Uterus (tissue), 4 donors: ENCODE measurements around the gene SEL1L3. TPM values are rescaled to one million over a fixed set of nuclear protein-coding genes. Genes with fewer than 3 reads are reported as not detected.

Experiments used
- DNase-seq, 2 donors: peaks; one replicate each; pipeline ENCODE4 v3.0.0-alpha.2; 2019 to 2020
- H3K27ac ChIP-seq, 2 donors: fragments of 200-600 bp; sonication (generic); 1 replicate in 1 of 2; 2 replicates in 1 of 2; pipeline ENCODE4 v1.5.1; 2016 to 2018
- H3K27me3 ChIP-seq, 2 donors: fragments of 200-600 bp; sonication (generic); one replicate each; pipeline ENCODE4 v1.5.1; 2018 to 2019; ENCODE audit warnings: control low read depth in 1 of 2
- H3K36me3 ChIP-seq, 2 donors: fragments of 200-600 bp; sonication (generic); one replicate each; pipeline ENCODE4 v1.5.1; 2019; ENCODE audit warnings: control low read depth in 1 of 2
- H3K4me1 ChIP-seq, 2 donors: fragments of 200-600 bp; sonication (generic); one replicate each; pipeline ENCODE4 v1.5.1; 2018 to 2019; ENCODE audit warnings: control low read depth in 1 of 2
- H3K4me3 ChIP-seq, 2 donors: fragments of 200-600 bp; sonication (generic); 1 replicate in 1 of 2; 2 replicates in 1 of 2; pipeline ENCODE4 v1.5.1; 2018 to 2019; ENCODE audit warnings: mild to moderate bottlenecking in 1 of 2
- H3K9me3 ChIP-seq, 2 donors: fragments of 200-600 bp; sonication (generic); one replicate each; pipeline ENCODE4 v1.5.1; 2019; ENCODE audit warnings: control low read depth in 1 of 2
- CTCF ChIP-seq, 4 experiments: fragments of 200-600 bp in 2 of 4; fragments of 450-650 bp in 2 of 4; sonication (generic) in 2 of 4; IDR thresholded peaks; one replicate each; pipeline ENCODE4 v1.5.1; 2016 to 2019; ENCODE audit warnings: antibody characterized with exemption in 4 of 4, mild to moderate bottlenecking in 2 of 4, moderate library complexity in 1 of 4
- POLR2A ChIP-seq, 2 donors: fragments of 450-650 bp; IDR thresholded peaks; one replicate each; pipeline ENCODE4 v1.6.1; 2016; ENCODE audit warnings: antibody characterized with exemption in 2 of 2, mild to moderate bottlenecking in 1 of 2, moderate library complexity in 1 of 2
- intact Hi-C: fragments of 100-400 bp; cut with DNase I; formaldehyde crosslinking; loops from one replicate; pipeline ENCODE4 v1.15.1; 2023; ENCODE audit warnings: low total_unique reads
- total RNA-seq, 4 donors: library from RNA; depleted of rRNA in 3 of 4; stranded (reverse); fragments of >200 nt in 3 of 4; gene quantifications; one replicate each; pipeline versions ENCODE4 v1.1.0 to v1.2.4, GENCODE V29; 2014 to 2023
- donor health status: DM: yes; HTN: yes; CAD: no.

Gene SEL1L3
- total RNA-seq, 4 donors from 2014 or later, result 4.1 to 46.1 (median 21.2) TPM

- Histone ChIP-seq H3K36me3 (no peaks in the 10 kb centered on the region), H3K4me3 (no peak overlapping the region), H3K27ac (no peak overlapping the region), H3K27me3 (no peaks in the 10 kb centered on the region), H3K9me3 (no peaks in the 10 kb centered on the region), H3K4me1 (no peaks in the 10 kb centered on the region)
- no peak for TF ChIP-seq POLR2A (IDR thresholded peaks at IDR 0.05)
- TF ChIP-seq CTCF (IDR thresholded peaks at IDR 0.05), result no peak
- no peak for DNase-seq
- intact Hi-C loops, result no loop called here
These were observed 59.0 kb downstream of the SEL1L3 start for GRCh38 chr4:25803720-25804225.

- intact Hi-C loops, result no loop called here
- H3K9me3 ChIP-seq, result no peaks in the 10 kb centered on the region
- no peak for DNase-seq
- TF ChIP-seq POLR2A (IDR thresholded peaks at IDR 0.05) (no peak), CTCF (IDR thresholded peaks at IDR 0.05) (no peak)
- no peaks in the 10 kb centered on the region for H3K4me1 ChIP-seq
- no peak overlapping the region for H3K4me3 ChIP-seq
- no peaks in the 10 kb centered on the region for H3K27me3 ChIP-seq
- no peak overlapping the region for H3K27ac ChIP-seq
- H3K36me3 ChIP-seq, result no peaks in the 10 kb centered on the region
These were observed 61.2 kb downstream of the SEL1L3 start for GRCh38 chr4:25801594-25801993.

- TF ChIP-seq POLR2A (IDR thresholded peaks at IDR 0.05), result no peak
- TF ChIP-seq CTCF (IDR thresholded peaks at IDR 0.05), result no peak
- no peaks in the 10 kb centered on the region for H3K9me3 ChIP-seq
- intact Hi-C loops, result no loop called here
- H3K4me3 ChIP-seq, result no peak overlapping the region
- H3K4me1 ChIP-seq, result no peaks in the 10 kb centered on the region
- no peaks in the 10 kb centered on the region for H3K27me3 ChIP-seq
- DNase-seq, result no peak
- no peak overlapping the region for H3K27ac ChIP-seq
- no peaks in the 10 kb centered on the region for H3K36me3 ChIP-seq
These were observed 62.5 kb downstream of the SEL1L3 start for GRCh38 chr4:25800245-25800644.

GRCh38 chr4:25799522-25799921, 63.3 kb downstream of the SEL1L3 start:
- H3K27ac ChIP-seq, result no peak overlapping the region
- intact Hi-C loops, result no loop called here
- no peaks in the 10 kb centered on the region for H3K27me3 ChIP-seq
- no peak overlapping the region for H3K4me3 ChIP-seq
- TF ChIP-seq POLR2A (IDR thresholded peaks at IDR 0.05) (no peak), CTCF (IDR thresholded peaks at IDR 0.05) (no peak)
- DNase-seq, result no peak
- no peaks in the 10 kb centered on the region for H3K4me1 ChIP-seq
- H3K9me3 ChIP-seq, result no peaks in the 10 kb centered on the region
- H3K36me3 ChIP-seq, result no peaks in the 10 kb centered on the region

GRCh38 chr4:25797136-25797535, 65.7 kb downstream of the SEL1L3 start:
- Histone ChIP-seq H3K27ac (no peak overlapping the region), H3K9me3 (no peaks in the 10 kb centered on the region), H3K36me3 (no peaks in the 10 kb centered on the region), H3K4me3 (no peak overlapping the region), H3K4me1 (no peaks in the 10 kb centered on the region), H3K27me3 (no peaks in the 10 kb centered on the region)
- DNase-seq, result no peak
- intact Hi-C loops, result no loop called here
- no peak for TF ChIP-seq POLR2A (IDR thresholded peaks at IDR 0.05)
- TF ChIP-seq CTCF (IDR thresholded peaks at IDR 0.05), result no peak
